ENCODE results near the gene CYP2E1. TPM values are rescaled to one million over a fixed set of nuclear protein-coding genes. Genes with fewer than 3 reads are reported as not detected.
"Not testable (repeated sequence)": the region's sequence is repeated elsewhere in the genome, so short reads cannot be mapped to it uniquely, and the experiment has no call there.

Gene CYP2E1
- total RNA-seq, 1 donor from 2014 or later, result 4.7 TPM

GRCh38 chr10:133528845-133529575 is 1.8 kb downstream of the CYP2E1 start:
- DNase-seq (ENCODE audit: low spot score), result no peak

GRCh38 chr10:133529576-133529946 is 2.4 kb downstream of the CYP2E1 start:
- no peak for DNase-seq (ENCODE audit: low spot score)

- no peak for DNase-seq (ENCODE audit: low spot score)
Measured at GRCh38 chr10:133530506-133530905, 3.3 kb downstream of the CYP2E1 start.

- DNase-seq (ENCODE audit: low spot score), result no peak
Measured at GRCh38 chr10:133532871-133533270, 5.7 kb downstream of the CYP2E1 start.

- no peak for DNase-seq (ENCODE audit: low spot score)
Measured at GRCh38 chr10:133534417-133534816, 7.3 kb downstream of the CYP2E1 start.

GRCh38 chr10:133536198-133536597 is 9.0 kb downstream of the CYP2E1 start:
- no peak for DNase-seq (ENCODE audit: low spot score)

GRCh38 chr10:133537546-133538545 is 10.7 kb downstream of the CYP2E1 start:
- no peak for DNase-seq (ENCODE audit: low spot score)

GRCh38 chr10:133541441-133541975 is 14.3 kb downstream of the CYP2E1 start:
- not testable (repeated sequence) for DNase-seq (ENCODE audit: low spot score)

- no peak for DNase-seq (ENCODE audit: low spot score)
Measured at GRCh38 chr10:133544506-133544905, 17.3 kb downstream of the CYP2E1 start.

GRCh38 chr10:133554600-133554999 is 27.4 kb downstream of the CYP2E1 start:
- no peak for DNase-seq (ENCODE audit: low spot score)

- no peak for DNase-seq (ENCODE audit: low spot score)
Measured at GRCh38 chr10:133555521-133555920, 28.4 kb downstream of the CYP2E1 start.

- no peak for DNase-seq (ENCODE audit: low spot score)
Measured at GRCh38 chr10:133557381-133557780, 30.2 kb downstream of the CYP2E1 start.

- no peak for DNase-seq (ENCODE audit: low spot score)
Measured at GRCh38 chr10:133559216-133559615, 32.1 kb downstream of the CYP2E1 start.

GRCh38 chr10:133564816-133565215 is 37.7 kb downstream of the CYP2E1 start:
- DNase-seq (ENCODE audit: low spot score), result no peak

GRCh38 chr10:133565441-133566294 is 38.5 kb downstream of the CYP2E1 start, which contains the start of gene SYCE1:
SYCE1 (minus strand) TSS chr10:133565583; CDS start chr10:133565529, 54 bp downstream.
- DNase-seq (ENCODE audit: low spot score), result peak; percentile 31

- DNase-seq (ENCODE audit: low spot score), result no peak
Measured at GRCh38 chr10:133567119-133567518, 40.0 kb downstream of the CYP2E1 start.

- no peak for DNase-seq (ENCODE audit: low spot score)
Measured at GRCh38 chr10:133567609-133568286, 40.6 kb downstream of the CYP2E1 start.

GRCh38 chr10:133568287-133568614 is 41.1 kb downstream of the CYP2E1 start:
- no peak for DNase-seq (ENCODE audit: low spot score)

GRCh38 chr10:133568831-133569527 is 41.8 kb downstream of the CYP2E1 start:
- DNase-seq (ENCODE audit: low spot score), result not testable (repeated sequence)

GRCh38 chr10:133569801-133570200 is 42.6 kb downstream of the CYP2E1 start:
- not testable (repeated sequence) for DNase-seq (ENCODE audit: low spot score)

Measured in mucosa of gallbladder (tissue), 1 donor.